GM12892 (cell line): Measurements from ENCODE around the gene C12orf75.

Experiments used
- POLR2AphosphoS5 ChIP-seq: IDR thresholded peaks from 2 replicates; pipeline ENCODE4 v1.6.1; 2011; ENCODE audit warnings: low read depth, low read length, control low read depth
- TAF1 ChIP-seq: IDR thresholded peaks from 2 replicates; pipeline ENCODE4 v1.6.1; 2011; ENCODE audit warnings: low read depth, mild to moderate bottlenecking, control low read depth, low read length, borderline replicate concordance

DNA sequence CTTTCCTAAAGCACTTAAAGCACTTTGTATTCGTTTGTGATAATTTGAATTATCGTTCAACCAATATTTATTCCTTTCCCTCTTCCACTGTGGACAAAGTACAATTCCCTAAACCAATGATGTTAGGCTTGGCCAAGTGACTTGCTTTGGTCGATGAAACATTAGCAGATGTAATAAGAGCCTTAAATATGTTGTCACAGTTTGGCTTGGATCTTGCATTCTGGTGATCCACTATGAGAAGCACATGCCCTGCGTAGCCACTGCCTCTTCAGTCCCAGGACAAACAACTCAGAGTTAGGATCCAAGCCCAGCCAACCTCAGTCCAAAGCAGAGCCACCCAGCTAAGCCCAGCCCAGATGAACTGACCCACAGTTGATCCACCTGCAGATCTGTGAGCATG lies 8.4 kb upstream of the C12orf75 start:
- no peak for TF ChIP-seq POLR2AphosphoS5
- no peak for TF ChIP-seq TAF1
